HepG2 (cell line): Measurements from ENCODE around the gene SDF2. TPM values are rescaled to one million over a fixed set of nuclear protein-coding genes. Genes with fewer than 3 reads are reported as not detected.
A peak's percentile ranks its signal among the peaks of the same experiment; 100 is the strongest.

Source experiments
- ATF3 ChIP-seq: sonication (generic); formaldehyde crosslinking; IDR thresholded peaks from 2 replicates; pipeline ENCODE4 v1.4.0; 2020; ENCODE audit warnings: missing genetic modification reagents
- CENPX ChIP-seq: sonication (generic); formaldehyde crosslinking; IDR thresholded peaks from 2 replicates; pipeline ENCODE4 v1.9.0; 2021; ENCODE audit warnings: mild to moderate bottlenecking, missing genetic modification reagents, moderate library complexity
- CHCHD3 ChIP-seq: sonication (generic); formaldehyde crosslinking; IDR thresholded peaks from 2 replicates; pipeline ENCODE4 v1.8.0; 2022; ENCODE audit warnings: mild to moderate bottlenecking, missing genetic modification reagents, moderate library complexity
- GATAD1 ChIP-seq: IDR thresholded peaks from 2 replicates; pipeline ENCODE4 v1.6.1; 2016; ENCODE audit warnings: missing genetic modification reagents, missing compliant biosample characterization
- HNF4A ChIP-seq: sonication (generic); formaldehyde crosslinking; IDR thresholded peaks from 2 replicates; pipeline ENCODE4 v1.4.0; 2020; ENCODE audit warnings: missing genetic modification reagents
- KLF12 ChIP-seq: sonication (generic); formaldehyde crosslinking; IDR thresholded peaks from 2 replicates; pipeline ENCODE4 v1.4.0; 2020; ENCODE audit warnings: missing genetic modification reagents, borderline replicate concordance
- KLF9 ChIP-seq: IDR thresholded peaks from 2 replicates; pipeline ENCODE4 v1.6.1; 2016; ENCODE audit warnings: low read depth
- MTF2 ChIP-seq: sonication (generic); formaldehyde crosslinking; IDR thresholded peaks from 2 replicates; pipeline ENCODE4 v1.5.0; 2020; ENCODE audit warnings: missing genetic modification reagents, borderline replicate concordance
- POGZ ChIP-seq: sonication (generic); formaldehyde crosslinking; IDR thresholded peaks from 2 replicates; pipeline ENCODE4 v1.4.0; 2020; ENCODE audit warnings: mild to moderate bottlenecking, missing genetic modification reagents
- SATB2 ChIP-seq: sonication (generic); formaldehyde crosslinking; IDR thresholded peaks from 2 replicates; pipeline ENCODE4 v1.5.0; 2020; ENCODE audit warnings: missing genetic modification reagents
- SMYD3 ChIP-seq: sonication (generic); formaldehyde crosslinking; IDR thresholded peaks from 2 replicates; pipeline ENCODE4 v1.8.1; 2023; ENCODE audit warnings: mild to moderate bottlenecking, missing genetic modification reagents
- ZBTB49 ChIP-seq: sonication (generic); formaldehyde crosslinking; IDR thresholded peaks from 2 replicates; pipeline ENCODE4 v1.4.0; 2020; ENCODE audit warnings: missing genetic modification reagents, borderline replicate concordance
- ZBTB7A ChIP-seq: sonication (generic); formaldehyde crosslinking; IDR thresholded peaks from 2 replicates; pipeline ENCODE4 v1.8.0; 2022; ENCODE audit warnings: mild to moderate bottlenecking, missing genetic modification reagents
- ZBTB7B ChIP-seq: sonication (generic); formaldehyde crosslinking; IDR thresholded peaks from 2 replicates; pipeline ENCODE4 v1.4.0; 2020; ENCODE audit warnings: missing genetic modification reagents
- ZMAT3 ChIP-seq: sonication (generic); formaldehyde crosslinking; conservative IDR thresholded peaks from 2 replicates; pipeline ENCODE4 v1.7.0; 2021; ENCODE audit warnings: missing genetic modification reagents
- ZNF124 ChIP-seq: sonication (generic); formaldehyde crosslinking; IDR thresholded peaks from 2 replicates; pipeline ENCODE4 v1.4.0; 2020; ENCODE audit warnings: missing genetic modification reagents
- ZNF225 ChIP-seq: sonication (generic); formaldehyde crosslinking; IDR thresholded peaks from 2 replicates; pipeline ENCODE4 v1.4.0; 2020; ENCODE audit warnings: mild to moderate bottlenecking, missing genetic modification reagents
- ZNF3 ChIP-seq: IDR thresholded peaks from 2 replicates; pipeline ENCODE4 v1.7.0; 2017; ENCODE audit warnings: inconsistent platforms
- ZNF512B ChIP-seq: sonication (generic); formaldehyde crosslinking; IDR thresholded peaks from 2 replicates; pipeline ENCODE4 v1.5.1; 2020; ENCODE audit warnings: missing genetic modification reagents, mild to moderate bottlenecking, borderline replicate concordance
- ZNF614 ChIP-seq: IDR thresholded peaks from 2 replicates; pipeline ENCODE4 v1.6.1; 2018; ENCODE audit warnings: missing biosample characterization, missing genetic modification reagents, inconsistent platforms, borderline replicate concordance
- ZNF788 ChIP-seq: sonication (generic); formaldehyde crosslinking; IDR thresholded peaks from 2 replicates; pipeline ENCODE4 v1.5.0; 2020; ENCODE audit warnings: mild to moderate bottlenecking, missing genetic modification reagents, borderline replicate concordance
- polyA plus RNA-seq, 8 experiments: library from polyadenylated mRNA; depleted of rRNA in 3 of 8; stranded (reverse) in 7 of 8; unstranded in 1 of 8; fragments of >200 nt; fragmentation: Illumina TruSeq in 4 of 8; extraction: Trizol in 4 of 8; gene quantifications; 2 replicates each; pipeline versions ENCODE4 v1.2.1 to v1.2.3, GENCODE V29; 2011 to 2016; ENCODE audit warnings: low read depth in 4 of 8, missing spikeins in 1 of 8, mixed read lengths in 1 of 8; ENCODE audit not compliant: insufficient read depth in 1 of 8
- total RNA-seq, 5 experiments: library from RNA; depleted of rRNA; stranded (reverse); fragments of >200 nt; fragmentation: Illumina TruSeq; extraction: Trizol; gene quantifications; 2 replicates each; pipeline ENCODE4 v1.2.3, GENCODE V29; 2016; ENCODE audit warnings: low read depth in 1 of 5

Gene SDF2
- total and polyA plus RNA-seq, 2 of the 13 experiments (the other 11 are each of a cell fraction or from before 2014, with no cell fraction given) = 58.2 to 58.4 TPM

GRCh38 chr17:28710861-28711722 is 49.4 kb upstream of the SDF2 start (continued):
- TF ChIP-seq SMYD3 (CRISPR knock-in tag) (peak; percentile 73; the same call in 1 of the 2 replicates), GATAD1 (CRISPR knock-in tag) (peak; percentile 32; the same call in 1 of the 2 replicates), CHCHD3 (no peak), ZNF124 (CRISPR knock-in tag) (peak; percentile 55; the same call in 1 of the 2 replicates), ATF3 (CRISPR knock-in tag) (peak; percentile 58; the same call in 1 of the 2 replicates), ZNF614 (CRISPR knock-in tag) (no peak; the same call in 1 of the 2 replicates), KLF9 (CRISPR knock-in tag) (no peak), ZBTB49 (no peak), ZMAT3 (CRISPR knock-in tag) (no peak), ZNF225 (CRISPR knock-in tag) (no peak), POGZ (CRISPR knock-in tag) (no peak), HNF4A (CRISPR knock-in tag) (no peak; the same call in 1 of the 2 replicates), MTF2 (CRISPR knock-in tag) (no peak), CENPX (CRISPR knock-in tag) (no peak), ZBTB7B (CRISPR knock-in tag) (peak; percentile 71; the same call in 1 of the 2 replicates), ZNF3 (no peak), ZNF788 (CRISPR knock-in tag) (peak; percentile 52; the same call in 1 of the 2 replicates), ZNF512B (CRISPR knock-in tag) (no peak), SATB2 (peak; percentile 54; the same call in 1 of the 2 replicates), KLF12 (peak; percentile 89; the same call in 1 of the 2 replicates), ZBTB7A (CRISPR knock-in tag) (peak; percentile 49; the same call in 1 of the 2 replicates)
